ENCODE data around the gene NEUROG1. TPM values are rescaled to one million over a fixed set of nuclear protein-coding genes. Genes with fewer than 3 reads are reported as not detected.

The NEUROG1 gene
- total and polyA plus RNA-seq, 2 of the 13 experiments (the other 11 are each of a cell fraction or from before 2014, with no cell fraction given): not detected

DNA sequence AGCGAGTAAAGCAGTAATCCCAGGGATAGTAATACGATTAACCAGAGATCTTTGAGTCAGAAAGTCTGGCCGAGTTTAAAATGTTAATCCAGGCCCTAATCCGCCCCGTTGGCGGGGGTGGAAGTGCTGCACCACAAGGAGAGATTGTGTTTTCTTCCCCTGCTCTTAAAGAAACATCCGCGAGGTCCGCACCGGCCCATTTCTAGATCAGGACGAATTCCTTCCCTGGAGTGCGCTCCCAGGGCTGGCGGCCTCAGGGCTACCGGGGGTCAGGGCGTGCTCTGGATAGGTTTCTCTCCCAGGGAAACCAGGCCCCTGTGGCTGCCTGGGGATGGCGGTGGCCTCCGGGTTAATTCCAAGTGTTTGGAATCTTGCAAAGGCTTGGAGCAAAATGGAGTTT, 9.3 kb upstream of the NEUROG1 start:
- DNase-seq (ENCODE audit: low spot score): no peak
- no peak for ATAC-seq
- Histone ChIP-seq H3K36me3 (replicated peaks in 1 of 2; ENCODE audit: control insufficient read depth in 1 of 2, insufficient read depth in 2 of 2, low read length in 2 of 2) (no peaks in the 10 kb centered on the region), H3K4me2 (ENCODE audit: low read depth, low read length) (no peak overlapping the region), H3K9me3 (ENCODE audit: low read length) (no peaks in the 10 kb centered on the region), H4K20me1 (ENCODE audit: insufficient read depth, low read length) (no peaks in the 10 kb centered on the region), H3K79me2 (ENCODE audit: insufficient read depth, low read length) (no peaks in the 10 kb centered on the region), H3K27ac (ENCODE audit: extremely low read length, insufficient read depth, low read length) (no peak overlapping the region), H2AFZ (ENCODE audit: low read length) (no peak overlapping the region), H3K27me3 (ENCODE audit: control insufficient read depth in 1 of 2, insufficient read depth in 2 of 2, low read length in 2 of 2) (peaks cover 0 to 17% of the 10 kb centered on the region in 2 experiments; a peak in 3 of 5 replicates), H3K4me3 (replicated peaks in 1 of 3; ENCODE audit: insufficient read depth in 1 of 3, low read depth in 2 of 3, low read length in 3 of 3) (no peak overlapping the region), H3K4me1 (ENCODE audit: insufficient read depth, low read length) (no peaks in the 10 kb centered on the region), H3K9ac (ENCODE audit: insufficient read depth, low read depth, low read length) (no peak overlapping the region)
- POLR2A ChIA-PET: no interaction called here
- intact Hi-C loops (cut with micrococcal nuclease; ENCODE audit: unreplicated experiment) (no loop called here), in situ Hi-C loops (cut with HindIII; ENCODE audit: extremely low pct_ligation_motif_present, low pct_unique_long_range_greater_than_20kb) (no loop called here)
- no TSS peak for BruUV-seq (replicated peaks)
- 73% methylated on average over 15 of the region's 17 CpGs for WGBS (ENCODE audit: low lambda C conversion rate)
- no peak for TF ChIP-seq ZNF367 (CRISPR knock-in tag; IDR thresholded peaks at IDR 0.05; ENCODE audit: borderline replicate concordance)
- no peak for TF ChIP-seq JUN (CRISPR knock-in tag; IDR thresholded peaks at IDR 0.05)
- TF ChIP-seq, protein P1, sequence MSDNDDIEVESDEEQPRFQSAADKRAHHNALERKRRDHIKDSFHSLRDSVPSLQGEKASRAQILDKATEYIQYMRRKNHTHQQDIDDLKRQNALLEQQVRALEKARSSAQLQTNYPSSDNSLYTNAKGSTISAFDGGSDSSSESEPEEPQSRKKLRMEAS (IDR thresholded peaks at IDR 0.05): no peak
- no peak for TF ChIP-seq EZH2 (conservative IDR thresholded peaks at IDR 0.05; ENCODE audit: low read depth, low read length)
- no peak for TF ChIP-seq ZFP62 (CRISPR knock-in tag; IDR thresholded peaks at IDR 0.05)
- TF ChIP-seq MEIS2 (CRISPR knock-in tag; IDR thresholded peaks at IDR 0.05): no peak
- TF ChIP-seq, protein P2, sequence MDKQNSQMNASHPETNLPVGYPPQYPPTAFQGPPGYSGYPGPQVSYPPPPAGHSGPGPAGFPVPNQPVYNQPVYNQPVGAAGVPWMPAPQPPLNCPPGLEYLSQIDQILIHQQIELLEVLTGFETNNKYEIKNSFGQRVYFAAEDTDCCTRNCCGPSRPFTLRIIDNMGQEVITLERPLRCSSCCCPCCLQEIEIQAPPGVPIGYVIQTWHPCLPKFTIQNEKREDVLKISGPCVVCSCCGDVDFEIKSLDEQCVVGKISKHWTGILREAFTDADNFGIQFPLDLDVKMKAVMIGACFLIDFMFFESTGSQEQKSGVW (CRISPR knock-in tag; IDR thresholded peaks at IDR 0.05; ENCODE audit: borderline replicate concordance): no peak
- TF ChIP-seq, protein P3, sequence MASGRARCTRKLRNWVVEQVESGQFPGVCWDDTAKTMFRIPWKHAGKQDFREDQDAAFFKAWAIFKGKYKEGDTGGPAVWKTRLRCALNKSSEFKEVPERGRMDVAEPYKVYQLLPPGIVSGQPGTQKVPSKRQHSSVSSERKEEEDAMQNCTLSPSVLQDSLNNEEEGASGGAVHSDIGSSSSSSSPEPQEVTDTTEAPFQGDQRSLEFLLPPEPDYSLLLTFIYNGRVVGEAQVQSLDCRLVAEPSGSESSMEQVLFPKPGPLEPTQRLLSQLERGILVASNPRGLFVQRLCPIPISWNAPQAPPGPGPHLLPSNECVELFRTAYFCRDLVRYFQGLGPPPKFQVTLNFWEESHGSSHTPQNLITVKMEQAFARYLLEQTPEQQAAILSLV (CRISPR knock-in tag; IDR thresholded peaks at IDR 0.05; ENCODE audit: borderline replicate concordance): no peak
- no peak for TF ChIP-seq PPARG (CRISPR knock-in tag; conservative IDR thresholded peaks at IDR 0.05)
- no peak for TF ChIP-seq TOPORS (CRISPR knock-in tag; IDR thresholded peaks at IDR 0.05)
- no peak for TF ChIP-seq BHLHE40 (IDR thresholded peaks at IDR 0.05; ENCODE audit: low read length)
- TF ChIP-seq SCMH1 (CRISPR knock-in tag; IDR thresholded peaks at IDR 0.05; ENCODE audit: borderline replicate concordance): no peak
- TF ChIP-seq SOX6 (IDR thresholded peaks at IDR 0.05): no peak
- no peak for TF ChIP-seq SOX6 (CRISPR knock-in tag; IDR thresholded peaks at IDR 0.05)
- TF ChIP-seq HOXA9 (CRISPR knock-in tag; IDR thresholded peaks at IDR 0.05; ENCODE audit: borderline replicate concordance): no peak
- no peak for TF ChIP-seq PHF20 (CRISPR knock-in tag; IDR thresholded peaks at IDR 0.05)
- TF ChIP-seq NCOA5 (CRISPR knock-in tag; IDR thresholded peaks at IDR 0.05): no peak
- no peak for FAIRE-seq
- CTCF ChIA-PET (ENCODE audit: low intra/inter-chr PET ratio, low total read pairs): no interaction called here
